IPS DF 6.9 (cell line): ENCODE data around the gene PRRG4.
"Not testable (repeated sequence)": the region's sequence is repeated elsewhere in the genome, so short reads cannot be mapped to it uniquely, and the experiment has no call there.

Experiments used
- DNase-seq: peaks from one replicate; pipeline ENCODE4 v3.0.0-alpha.2; 2013; ENCODE audit warnings: low read depth, low spot score
- H3K27ac ChIP-seq: one replicate; pipeline ENCODE4 v1.5.1; 2013; ENCODE audit warnings: low read length, control low read depth
- H3K27me3 ChIP-seq: 2 replicates; pipeline ENCODE4 v1.6.1; 2013; ENCODE audit warnings: mild to moderate bottlenecking, low read length; ENCODE audit not compliant: control insufficient read depth, insufficient read depth
- H3K36me3 ChIP-seq: 2 replicates; pipeline ENCODE4 v1.6.1; 2013; ENCODE audit warnings: low read length; ENCODE audit not compliant: control insufficient read depth, insufficient read depth
- H3K4me1 ChIP-seq: 2 replicates; pipeline ENCODE4 v1.6.1; 2013; ENCODE audit warnings: low read length; ENCODE audit not compliant: control insufficient read depth, insufficient read depth
- H3K4me3 ChIP-seq: 2 replicates; pipeline ENCODE4 v1.5.1; 2013; ENCODE audit warnings: mild to moderate bottlenecking, low read length
- H3K9me3 ChIP-seq: 2 replicates; pipeline ENCODE4 v1.6.1; 2013; ENCODE audit warnings: low read length, inconsistent platforms; ENCODE audit not compliant: control insufficient read depth, insufficient read depth
- WGBS: extraction: QIAGEN DNeasy Blood & Tissue Kit; methylation state at CpG from one replicate; pipeline ENCODE4 v1.1.7; 2013; ENCODE audit warnings: mixed read lengths, missing lambda C conversion rate; ENCODE audit not compliant: insufficient read length, insufficient coverage; 5-methylcytosine and 5-hydroxymethylcytosine counted together

PRRG4 gene

DNA sequence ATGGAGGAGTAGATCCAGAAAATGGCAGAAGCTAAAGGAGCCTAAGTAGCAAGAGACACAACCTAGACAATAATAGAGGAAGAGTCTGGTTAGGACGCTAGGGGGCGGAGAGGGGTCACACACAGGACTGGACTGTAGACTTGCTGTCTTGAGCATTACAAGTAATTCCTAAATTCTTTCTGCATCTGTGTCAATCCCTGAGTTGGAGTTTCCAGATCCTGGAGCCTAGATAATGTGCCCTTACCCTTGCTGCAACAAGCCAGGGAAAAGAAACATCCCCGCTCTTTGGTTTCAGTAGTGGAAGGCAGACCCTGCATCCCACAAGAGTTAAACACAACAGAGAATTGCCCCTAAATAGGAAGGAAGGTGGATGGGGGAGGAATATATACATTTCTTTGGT is 20.4 kb upstream of the PRRG4 start:
- no peak overlapping the region for H3K4me3 ChIP-seq
- DNase-seq, result no peak
- H3K27ac ChIP-seq, result no peak overlapping the region
- H3K9me3 ChIP-seq, result no peaks in the 10 kb centered on the region
- H3K36me3 ChIP-seq, result no peaks in the 10 kb centered on the region
- no peaks in the 10 kb centered on the region for H3K4me1 ChIP-seq
- no peaks in the 10 kb centered on the region for H3K27me3 ChIP-seq
- no CpG with 5 or more reads among the region's 3 CpGs for WGBS

DNA sequence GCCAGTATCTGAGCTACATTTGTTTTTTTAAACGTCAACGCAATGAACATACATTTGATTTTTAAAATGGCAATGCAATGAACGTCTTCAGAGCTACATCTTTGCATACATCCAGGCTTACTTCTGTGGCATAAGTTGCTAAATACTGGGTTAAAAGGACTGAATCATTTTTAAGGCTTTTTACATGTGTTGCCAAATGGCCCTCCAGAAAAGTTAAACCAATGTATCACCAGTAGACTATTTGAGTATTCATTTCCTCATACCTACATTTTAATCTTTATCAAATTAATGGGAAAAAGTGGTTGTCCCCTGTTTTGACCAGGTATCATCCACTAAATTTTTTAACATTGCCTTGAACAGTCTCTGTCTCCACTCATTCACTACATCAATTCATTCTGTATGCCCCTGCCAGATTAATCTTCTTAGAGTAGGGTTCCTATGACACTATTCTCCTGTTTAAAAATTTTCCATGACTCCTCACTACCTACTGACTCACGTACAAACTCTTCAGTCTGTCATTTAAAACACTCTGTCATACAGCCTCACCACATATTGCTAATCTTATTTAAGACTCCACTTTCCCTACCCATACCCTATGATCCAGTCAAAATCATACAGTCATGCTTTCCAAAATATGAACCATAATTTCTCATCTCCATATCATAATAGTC is 12.4 kb upstream of the PRRG4 start:
- H3K4me3 ChIP-seq, result no peak overlapping the region
- no peaks in the 10 kb centered on the region for H3K36me3 ChIP-seq
- H3K4me1 ChIP-seq, result no peaks in the 10 kb centered on the region
- WGBS, result no CpG with 5 or more reads among the region's 4 CpGs
- H3K27ac ChIP-seq, result no peak overlapping the region
- no peak for DNase-seq
- H3K27me3 ChIP-seq, result no peaks in the 10 kb centered on the region; the same call in 1 of the 2 replicates
- H3K9me3 ChIP-seq, result no peaks in the 10 kb centered on the region

DNA sequence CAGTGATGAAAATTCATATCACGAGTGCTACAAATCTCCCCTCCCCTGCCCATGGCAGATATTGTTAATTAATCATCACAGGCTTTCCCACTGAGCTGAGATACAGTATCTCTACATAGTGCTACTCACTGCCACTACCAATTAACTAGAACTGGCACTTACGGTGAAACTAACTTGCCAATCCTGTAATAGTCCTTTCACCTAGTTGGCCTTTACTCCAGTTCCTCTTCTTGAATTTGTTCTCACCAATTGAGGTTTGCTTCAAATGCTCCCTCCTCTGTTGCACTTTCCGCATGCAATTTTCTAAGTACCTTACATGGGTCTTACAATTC is 11.9 kb upstream of the PRRG4 start:
- no peak for DNase-seq
- Histone ChIP-seq H3K36me3 (no peaks in the 10 kb centered on the region), H3K4me1 (no peaks in the 10 kb centered on the region), H3K4me3 (no peak overlapping the region), H3K27me3 (no peaks in the 10 kb centered on the region; the same call in 1 of the 2 replicates), H3K9me3 (no peaks in the 10 kb centered on the region), H3K27ac (no peak overlapping the region)
- no CpG with 5 or more reads among the region's 3 CpGs for WGBS

DNA sequence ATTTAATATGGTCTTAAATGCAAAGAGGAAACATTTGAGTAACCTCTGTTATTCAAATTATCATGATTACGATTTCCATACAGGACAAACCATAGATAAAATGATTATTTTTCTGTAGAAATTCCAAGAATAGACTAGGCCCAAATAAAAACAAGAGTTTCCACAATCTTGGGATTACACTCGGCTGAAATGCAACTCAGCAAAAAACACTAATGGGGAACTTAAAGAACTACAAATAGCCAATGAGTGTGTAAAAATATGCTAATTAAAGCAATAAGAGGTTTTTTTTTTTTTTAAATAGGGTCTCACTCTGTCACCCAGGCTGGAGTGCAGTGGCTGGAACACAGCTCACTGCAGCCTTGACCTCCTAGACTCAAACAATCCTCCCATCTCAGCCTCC is 10.5 kb upstream of the PRRG4 start:
- no CpG with 5 or more reads among the region's 2 CpGs for WGBS

DNA sequence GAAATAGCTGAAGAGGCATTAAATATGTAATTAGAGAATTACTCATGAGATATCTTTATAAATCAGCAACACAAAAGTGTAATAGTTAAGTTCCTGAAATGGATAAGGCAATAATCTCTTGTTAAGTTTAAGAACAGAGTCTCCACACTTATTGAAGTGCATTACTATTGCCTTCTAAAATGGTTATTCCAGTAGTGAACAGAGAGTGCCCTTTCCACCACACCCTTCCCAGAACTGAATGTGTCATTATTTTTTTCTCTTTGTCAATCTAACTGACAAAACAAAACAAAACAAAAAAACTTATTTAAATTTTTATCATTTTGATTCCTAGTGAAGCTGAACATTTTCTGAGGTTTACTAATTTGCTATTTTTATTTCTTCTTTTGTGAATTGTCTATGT is 9.2 kb upstream of the PRRG4 start:
- no peak overlapping the region for H3K27ac ChIP-seq
- H3K36me3 ChIP-seq, result no peaks in the 10 kb centered on the region
- H3K4me1 ChIP-seq, result no peaks in the 10 kb centered on the region
- H3K27me3 ChIP-seq, result no peaks in the 10 kb centered on the region; the same call in 1 of the 2 replicates
- no peak overlapping the region for H3K4me3 ChIP-seq
- no peak for DNase-seq
- H3K9me3 ChIP-seq, result no peaks in the 10 kb centered on the region

More for the DNA sequence above, 10.5 kb upstream of the PRRG4 start:
- H3K27me3 ChIP-seq, result no peaks in the 10 kb centered on the region; the same call in 1 of the 2 replicates
- DNase-seq, result no peak
- H3K36me3 ChIP-seq, result no peaks in the 10 kb centered on the region
- no peak overlapping the region for H3K4me3 ChIP-seq
- no peaks in the 10 kb centered on the region for H3K9me3 ChIP-seq
- no peak overlapping the region for H3K27ac ChIP-seq
- no peaks in the 10 kb centered on the region for H3K4me1 ChIP-seq

DNA sequence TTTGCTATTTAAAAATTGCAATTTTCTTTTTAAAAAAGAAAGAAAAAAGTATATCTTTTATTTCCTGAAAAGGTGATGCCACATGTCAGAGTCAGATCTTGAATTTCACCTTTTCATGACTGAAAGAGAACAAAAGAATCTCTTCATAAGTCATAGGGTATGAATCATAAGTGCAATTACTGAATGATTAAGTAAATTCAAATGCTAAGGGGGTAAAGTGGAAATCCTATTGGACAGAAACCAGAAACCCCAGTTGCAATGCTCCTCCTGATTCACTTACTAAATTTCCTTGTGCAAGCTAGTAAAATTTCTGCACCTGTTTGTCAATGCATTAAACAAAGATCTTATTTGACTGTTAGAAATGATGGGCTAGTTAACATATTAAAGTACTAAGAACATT is 8.2 kb upstream of the PRRG4 start:
- no peak for DNase-seq
- no peaks in the 10 kb centered on the region for H3K9me3 ChIP-seq
- H3K36me3 ChIP-seq, result no peaks in the 10 kb centered on the region
- H3K27me3 ChIP-seq, result no peaks in the 10 kb centered on the region; the same call in 1 of the 2 replicates
- no peak overlapping the region for H3K4me3 ChIP-seq
- no peak overlapping the region for H3K27ac ChIP-seq
- no peaks in the 10 kb centered on the region for H3K4me1 ChIP-seq

DNA sequence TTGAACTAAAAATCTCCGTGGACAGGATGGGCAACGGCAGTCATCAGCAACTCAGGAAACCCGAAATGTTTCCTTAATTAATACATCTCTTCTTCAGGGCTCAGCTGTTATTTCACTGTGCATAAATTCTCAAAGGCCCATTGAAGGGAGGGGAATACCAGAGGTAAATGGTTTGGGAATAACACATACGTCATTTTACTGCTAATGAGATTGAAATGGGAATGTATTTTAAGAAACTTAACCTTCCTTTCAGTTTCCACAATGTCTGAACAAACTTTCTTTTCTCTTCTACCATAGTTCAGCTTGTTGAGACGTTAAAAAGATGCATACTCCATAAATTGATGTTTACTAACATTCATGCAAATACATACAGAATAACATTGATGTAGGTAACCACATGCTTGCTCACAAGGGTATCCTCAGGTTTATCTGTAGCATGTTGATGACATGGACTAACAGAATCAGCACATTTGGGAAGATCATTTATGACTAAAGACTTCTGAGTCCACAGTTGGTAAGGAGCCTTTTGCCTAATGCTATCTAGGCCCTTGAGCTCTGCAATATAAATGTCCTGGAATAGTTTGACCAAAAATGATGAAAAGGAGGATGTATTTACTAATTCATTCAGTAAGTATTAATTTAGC is 7.7 kb upstream of the PRRG4 start:
- WGBS, result no CpG with 5 or more reads among the region's 5 CpGs
- H3K4me3 ChIP-seq, result no peak overlapping the region

DNA sequence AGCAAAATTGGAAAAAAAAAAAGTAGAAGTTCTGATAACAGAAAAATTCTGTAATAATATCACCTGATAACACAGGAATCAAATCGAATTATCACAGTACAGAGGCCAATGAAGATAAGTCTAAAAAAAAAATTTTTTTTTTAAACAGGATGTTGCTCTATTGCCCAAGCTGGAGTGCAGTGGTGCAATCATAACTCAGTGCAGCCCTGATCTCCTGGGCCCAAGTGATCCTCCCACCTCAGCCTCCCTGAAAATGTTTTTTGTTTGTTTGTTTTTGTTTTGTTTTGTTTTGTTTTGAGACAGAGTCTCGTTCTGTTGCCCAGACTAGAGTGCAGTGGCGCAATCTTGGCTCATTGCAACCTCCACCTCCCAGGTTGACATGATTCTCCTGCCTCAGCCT is 6.1 kb upstream of the PRRG4 start:
- not testable (repeated sequence) for H3K36me3 ChIP-seq, DNase-seq, H3K4me1 ChIP-seq, H3K9me3 ChIP-seq, H3K27ac ChIP-seq, H3K27me3 ChIP-seq, H3K4me3 ChIP-seq
- WGBS, result no CpG with 5 or more reads among the region's 3 CpGs

More for the DNA sequence above, 7.7 kb upstream of the PRRG4 start:
- no peaks in the 10 kb centered on the region for H3K4me1 ChIP-seq
- H3K36me3 ChIP-seq, result no peaks in the 10 kb centered on the region
- H3K9me3 ChIP-seq, result no peaks in the 10 kb centered on the region
- H3K27ac ChIP-seq, result no peak overlapping the region
- H3K27me3 ChIP-seq, result no peaks in the 10 kb centered on the region
- no peak for DNase-seq

DNA sequence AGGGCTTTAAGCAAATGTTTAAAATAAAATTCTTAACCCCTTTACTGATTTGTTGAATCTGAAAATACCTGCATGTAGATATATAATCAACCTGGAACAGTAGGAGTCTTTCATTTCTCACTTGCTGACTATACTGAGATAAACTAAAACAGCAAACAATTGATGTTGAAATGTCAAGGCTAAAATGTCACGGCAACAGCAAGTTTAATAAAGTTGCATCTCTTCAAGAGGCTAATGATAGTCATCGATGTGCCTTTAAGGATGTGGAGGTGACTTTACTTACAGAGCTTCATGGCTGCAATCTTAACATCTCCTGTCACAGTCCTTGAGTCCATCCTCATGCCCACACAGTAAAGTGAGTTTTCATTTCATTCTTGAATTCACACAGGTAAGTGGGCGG is 3.6 kb upstream of the PRRG4 start:
- WGBS, result no CpG with 5 or more reads among the region's 3 CpGs
- H3K9me3 ChIP-seq, result no peaks in the 10 kb centered on the region
- no peak overlapping the region for H3K4me3 ChIP-seq
- no peak for DNase-seq
- H3K36me3 ChIP-seq, result no peaks in the 10 kb centered on the region
- no peaks in the 10 kb centered on the region for H3K4me1 ChIP-seq
- H3K27me3 ChIP-seq, result no peaks in the 10 kb centered on the region
- no peak overlapping the region for H3K27ac ChIP-seq

DNA sequence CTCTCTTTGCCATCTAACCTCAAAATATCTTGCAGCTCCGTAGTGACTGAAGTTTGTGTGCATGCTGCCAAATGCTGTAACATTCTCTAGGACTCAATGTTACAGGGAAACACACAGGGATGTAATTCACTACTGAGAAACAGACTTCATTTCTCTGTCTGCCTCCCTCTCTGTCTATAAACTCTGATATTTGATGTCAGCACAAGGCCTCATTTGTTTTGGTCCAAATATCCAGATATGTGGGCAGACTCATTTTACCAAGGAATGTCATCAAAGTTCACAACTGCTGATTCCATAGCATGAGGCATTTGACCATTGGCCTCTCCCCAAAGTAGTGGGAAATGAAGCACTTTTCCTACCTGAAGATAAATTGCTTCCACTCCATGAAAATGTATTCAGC is 2.5 kb upstream of the PRRG4 start:
- Histone ChIP-seq H3K27me3 (no peaks in the 10 kb centered on the region), H3K9me3 (no peaks in the 10 kb centered on the region), H3K36me3 (no peaks in the 10 kb centered on the region), H3K27ac (no peak overlapping the region), H3K4me1 (no peaks in the 10 kb centered on the region), H3K4me3 (no peak overlapping the region)
- no peak for DNase-seq
- WGBS, result no CpG with 5 or more reads among the region's 1 CpG

DNA sequence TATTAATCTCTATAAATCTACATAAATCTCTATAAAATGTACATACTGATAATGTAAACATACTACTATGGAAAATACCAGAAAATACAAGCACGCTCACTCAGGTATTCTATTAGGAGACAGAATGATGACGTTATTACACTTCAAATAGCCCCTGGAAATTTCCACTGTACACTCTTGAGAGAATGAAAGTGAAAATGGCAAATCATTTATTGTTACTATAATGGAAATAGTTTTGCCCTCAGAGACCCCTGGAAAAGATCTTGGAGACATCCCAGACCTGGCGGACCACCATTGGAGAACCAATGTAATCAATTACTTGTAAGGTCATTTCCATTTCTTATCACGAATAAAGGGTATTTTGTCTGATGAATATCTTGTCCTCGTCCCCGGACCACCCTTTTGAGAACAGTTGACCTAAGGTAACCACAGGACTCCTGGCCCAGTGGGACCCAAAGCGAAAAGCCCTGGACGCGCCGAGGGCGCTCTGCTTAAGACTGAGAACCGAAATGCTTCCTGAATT is 509 bp upstream of the PRRG4 start:
- WGBS, result no CpG with 5 or more reads among the region's 12 CpGs

More for the DNA sequence above, 509 bp upstream of the PRRG4 start:
- Histone ChIP-seq H3K27me3 (no peaks in the 10 kb centered on the region), H3K27ac (no peak overlapping the region), H3K9me3 (no peaks in the 10 kb centered on the region), H3K36me3 (no peaks in the 10 kb centered on the region), H3K4me1 (no peaks in the 10 kb centered on the region), H3K4me3 (peak overlapping the region; percentile 48; the same call in 1 of the 2 replicates)
- no peak for DNase-seq
